Panc1 (cell line): ENCODE measurements around the gene SARS1.

Experiments
- POLR2AphosphoS5 ChIP-seq: IDR thresholded peaks from 2 replicates; pipeline ENCODE4 v1.6.1; 2012; ENCODE audit warnings: mild to moderate bottlenecking, low read depth, low read length, moderate library complexity
- SIN3A ChIP-seq: IDR thresholded peaks from 2 replicates; pipeline ENCODE4 v1.6.1; 2012; ENCODE audit warnings: low read depth, mild to moderate bottlenecking, low read length, moderate library complexity, borderline replicate concordance; ENCODE audit not compliant: insufficient read depth
- TCF7L2 ChIP-seq: IDR thresholded peaks from 2 replicates; pipeline ENCODE4 v1.6.1; 2011; ENCODE audit warnings: mild to moderate bottlenecking, low read depth, low read length, inconsistent platforms
- TF ChIP-seq, protein P1 (sequence below): fragments of 450-650 bp; IDR thresholded peaks from 2 replicates; pipeline ENCODE4 v1.5.1; 2017; ENCODE audit warnings: mild to moderate bottlenecking
- TF ChIP-seq, protein P2 (sequence below), 2 experiments: IDR thresholded peaks; 2 replicates each; pipeline ENCODE4 v1.6.1; 2011 to 2012; ENCODE audit warnings: low read depth in 2 of 2, control low read depth in 1 of 2, low read length in 1 of 2, mild to moderate bottlenecking in 1 of 2, moderate library complexity in 1 of 2; ENCODE audit not compliant: insufficient read depth in 1 of 2

DNA sequence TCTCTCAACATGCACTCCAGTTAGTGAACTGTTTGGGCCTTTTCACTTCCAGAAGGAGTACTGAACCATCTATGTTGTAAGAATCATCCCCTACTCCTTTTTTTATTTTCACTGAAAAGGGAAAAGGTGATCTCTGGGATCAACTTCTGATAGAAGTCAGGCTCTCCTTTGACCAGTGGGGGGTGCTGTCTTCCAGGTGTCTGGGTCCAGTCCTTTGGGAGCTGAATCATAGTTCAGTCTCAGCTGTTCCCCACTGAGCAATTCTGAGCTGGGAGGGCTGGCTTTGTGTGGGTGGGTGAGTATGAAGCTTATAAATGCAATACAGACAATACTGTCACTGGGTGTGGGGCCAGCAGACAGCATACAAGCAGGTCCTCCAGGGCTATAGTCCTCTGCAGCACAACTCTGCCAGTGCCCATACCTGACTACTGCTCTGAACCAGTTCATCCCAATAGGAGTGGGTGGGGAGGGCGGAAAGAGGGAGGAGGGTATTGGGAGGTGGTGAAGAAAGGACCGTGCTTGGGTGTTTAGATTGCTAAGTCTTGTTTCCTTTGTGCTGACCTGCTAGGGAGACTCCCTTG lies 12.5 kb upstream of the SARS1 start:
- TF ChIP-seq, protein P1, sequence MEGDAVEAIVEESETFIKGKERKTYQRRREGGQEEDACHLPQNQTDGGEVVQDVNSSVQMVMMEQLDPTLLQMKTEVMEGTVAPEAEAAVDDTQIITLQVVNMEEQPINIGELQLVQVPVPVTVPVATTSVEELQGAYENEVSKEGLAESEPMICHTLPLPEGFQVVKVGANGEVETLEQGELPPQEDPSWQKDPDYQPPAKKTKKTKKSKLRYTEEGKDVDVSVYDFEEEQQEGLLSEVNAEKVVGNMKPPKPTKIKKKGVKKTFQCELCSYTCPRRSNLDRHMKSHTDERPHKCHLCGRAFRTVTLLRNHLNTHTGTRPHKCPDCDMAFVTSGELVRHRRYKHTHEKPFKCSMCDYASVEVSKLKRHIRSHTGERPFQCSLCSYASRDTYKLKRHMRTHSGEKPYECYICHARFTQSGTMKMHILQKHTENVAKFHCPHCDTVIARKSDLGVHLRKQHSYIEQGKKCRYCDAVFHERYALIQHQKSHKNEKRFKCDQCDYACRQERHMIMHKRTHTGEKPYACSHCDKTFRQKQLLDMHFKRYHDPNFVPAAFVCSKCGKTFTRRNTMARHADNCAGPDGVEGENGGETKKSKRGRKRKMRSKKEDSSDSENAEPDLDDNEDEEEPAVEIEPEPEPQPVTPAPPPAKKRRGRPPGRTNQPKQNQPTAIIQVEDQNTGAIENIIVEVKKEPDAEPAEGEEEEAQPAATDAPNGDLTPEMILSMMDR = peak; percentile 61
- TF ChIP-seq TCF7L2 (no peak), POLR2AphosphoS5 (no peak), SIN3A (no peak)
- TF ChIP-seq, protein P2, sequence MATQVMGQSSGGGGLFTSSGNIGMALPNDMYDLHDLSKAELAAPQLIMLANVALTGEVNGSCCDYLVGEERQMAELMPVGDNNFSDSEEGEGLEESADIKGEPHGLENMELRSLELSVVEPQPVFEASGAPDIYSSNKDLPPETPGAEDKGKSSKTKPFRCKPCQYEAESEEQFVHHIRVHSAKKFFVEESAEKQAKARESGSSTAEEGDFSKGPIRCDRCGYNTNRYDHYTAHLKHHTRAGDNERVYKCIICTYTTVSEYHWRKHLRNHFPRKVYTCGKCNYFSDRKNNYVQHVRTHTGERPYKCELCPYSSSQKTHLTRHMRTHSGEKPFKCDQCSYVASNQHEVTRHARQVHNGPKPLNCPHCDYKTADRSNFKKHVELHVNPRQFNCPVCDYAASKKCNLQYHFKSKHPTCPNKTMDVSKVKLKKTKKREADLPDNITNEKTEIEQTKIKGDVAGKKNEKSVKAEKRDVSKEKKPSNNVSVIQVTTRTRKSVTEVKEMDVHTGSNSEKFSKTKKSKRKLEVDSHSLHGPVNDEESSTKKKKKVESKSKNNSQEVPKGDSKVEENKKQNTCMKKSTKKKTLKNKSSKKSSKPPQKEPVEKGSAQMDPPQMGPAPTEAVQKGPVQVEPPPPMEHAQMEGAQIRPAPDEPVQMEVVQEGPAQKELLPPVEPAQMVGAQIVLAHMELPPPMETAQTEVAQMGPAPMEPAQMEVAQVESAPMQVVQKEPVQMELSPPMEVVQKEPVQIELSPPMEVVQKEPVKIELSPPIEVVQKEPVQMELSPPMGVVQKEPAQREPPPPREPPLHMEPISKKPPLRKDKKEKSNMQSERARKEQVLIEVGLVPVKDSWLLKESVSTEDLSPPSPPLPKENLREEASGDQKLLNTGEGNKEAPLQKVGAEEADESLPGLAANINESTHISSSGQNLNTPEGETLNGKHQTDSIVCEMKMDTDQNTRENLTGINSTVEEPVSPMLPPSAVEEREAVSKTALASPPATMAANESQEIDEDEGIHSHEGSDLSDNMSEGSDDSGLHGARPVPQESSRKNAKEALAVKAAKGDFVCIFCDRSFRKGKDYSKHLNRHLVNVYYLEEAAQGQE (IDR thresholded peaks at IDR 0.05; ENCODE audit: insufficient read depth in 1 of 2, low read depth in 2 of 2, low read length in 1 of 2) = no peak
